ENCODE measurements around the gene ROM1.

The ROM1 gene

DNA sequence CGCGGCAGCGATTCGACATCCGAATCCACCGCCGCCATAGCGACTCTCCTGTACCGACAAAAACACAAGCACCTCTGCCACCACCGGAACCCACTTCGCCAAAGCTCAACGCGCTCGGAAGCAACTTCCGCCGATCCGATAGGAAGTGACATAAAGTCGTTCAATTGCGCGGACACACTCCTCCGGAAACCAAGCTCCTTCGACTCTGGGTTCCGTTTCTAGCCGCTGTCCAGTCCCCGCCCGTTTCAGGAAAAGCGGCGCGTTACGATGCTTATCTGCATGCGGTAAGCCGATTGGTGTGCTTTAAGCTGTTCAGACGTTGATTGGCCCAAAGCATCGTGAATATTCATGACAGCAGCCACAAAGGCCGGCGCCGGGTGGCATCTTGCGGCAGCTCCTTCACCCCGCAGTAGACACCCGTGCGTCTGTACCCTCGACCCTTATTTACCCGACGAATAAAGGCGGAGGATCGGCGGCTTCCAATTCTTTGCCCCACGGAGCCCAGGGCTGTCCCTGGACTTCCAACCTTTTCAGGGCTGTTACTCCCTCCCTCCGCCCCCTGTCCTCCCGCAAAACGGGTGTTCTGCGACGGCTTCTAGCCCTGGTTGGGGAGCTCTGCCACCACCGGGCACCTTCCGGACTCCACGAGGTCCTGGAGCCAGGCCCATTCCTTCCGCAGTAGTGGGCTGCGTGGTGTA, 21.5 kb upstream of the ROM1 start, which contains the start of gene TUT1:
TUT1 (minus strand) TSS at position 76 of the 698 bp plus-strand sequence; CDS start at position 38, 38 bp downstream.
- H4K20me1 ChIP-seq (ENCODE audit: insufficient read depth, low read length), result no peaks in the 10 kb centered on the region
- no peaks in the 10 kb centered on the region for H3K9me2 ChIP-seq (replicated peaks; ENCODE audit: insufficient read depth, low read length)
- H3K4me1 ChIP-seq (ENCODE audit: low read length), result peaks cover 15% of the 10 kb centered on the region
- H3K9ac ChIP-seq (ENCODE audit: low read length), result peak within 1 kb of the TSS; percentile 91
- H3K36me3 ChIP-seq (replicated peaks; ENCODE audit: insufficient read depth, low read length), result peaks cover 14% of the 10 kb centered on the region; the same call in 1 of the 2 replicates
- H2AFZ ChIP-seq (ENCODE audit: low read length), result peak within 1 kb of the TSS; percentile 43
- H3K9me3 ChIP-seq (replicated peaks; ENCODE audit: insufficient read depth, low read length), result no peaks in the 10 kb centered on the region
- H3K4me2 ChIP-seq (ENCODE audit: low read depth, low read length), result peak within 1 kb of the TSS; percentile 80
- no peaks in the 10 kb centered on the region for H3K27me3 ChIP-seq (replicated peaks; ENCODE audit: insufficient read depth, low read length)
- H3K4me3 ChIP-seq (ENCODE audit: low read length), result peak within 1 kb of the TSS; percentile 94
- no peak for TF ChIP-seq EZH2phosphoT487 (IDR thresholded peaks at IDR 0.05; ENCODE audit: low read length)
- TF ChIP-seq, protein P1, sequence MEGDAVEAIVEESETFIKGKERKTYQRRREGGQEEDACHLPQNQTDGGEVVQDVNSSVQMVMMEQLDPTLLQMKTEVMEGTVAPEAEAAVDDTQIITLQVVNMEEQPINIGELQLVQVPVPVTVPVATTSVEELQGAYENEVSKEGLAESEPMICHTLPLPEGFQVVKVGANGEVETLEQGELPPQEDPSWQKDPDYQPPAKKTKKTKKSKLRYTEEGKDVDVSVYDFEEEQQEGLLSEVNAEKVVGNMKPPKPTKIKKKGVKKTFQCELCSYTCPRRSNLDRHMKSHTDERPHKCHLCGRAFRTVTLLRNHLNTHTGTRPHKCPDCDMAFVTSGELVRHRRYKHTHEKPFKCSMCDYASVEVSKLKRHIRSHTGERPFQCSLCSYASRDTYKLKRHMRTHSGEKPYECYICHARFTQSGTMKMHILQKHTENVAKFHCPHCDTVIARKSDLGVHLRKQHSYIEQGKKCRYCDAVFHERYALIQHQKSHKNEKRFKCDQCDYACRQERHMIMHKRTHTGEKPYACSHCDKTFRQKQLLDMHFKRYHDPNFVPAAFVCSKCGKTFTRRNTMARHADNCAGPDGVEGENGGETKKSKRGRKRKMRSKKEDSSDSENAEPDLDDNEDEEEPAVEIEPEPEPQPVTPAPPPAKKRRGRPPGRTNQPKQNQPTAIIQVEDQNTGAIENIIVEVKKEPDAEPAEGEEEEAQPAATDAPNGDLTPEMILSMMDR (IDR thresholded peaks at IDR 0.05; ENCODE audit: low read length), result 0 out of 2 replicates have a peak, but pooled peaks have one; percentile 9
- peak; percentile 100 for DNase-seq
- H3K79me2 ChIP-seq (ENCODE audit: low read length), result peaks cover 40% of the 10 kb centered on the region
- peak within 1 kb of the TSS; percentile 83 for H3K27ac ChIP-seq (ENCODE audit: low read length)
- H3F3A ChIP-seq (ENCODE audit: insufficient read depth, low read length), result peaks cover 26% of the 10 kb centered on the region

DNA sequence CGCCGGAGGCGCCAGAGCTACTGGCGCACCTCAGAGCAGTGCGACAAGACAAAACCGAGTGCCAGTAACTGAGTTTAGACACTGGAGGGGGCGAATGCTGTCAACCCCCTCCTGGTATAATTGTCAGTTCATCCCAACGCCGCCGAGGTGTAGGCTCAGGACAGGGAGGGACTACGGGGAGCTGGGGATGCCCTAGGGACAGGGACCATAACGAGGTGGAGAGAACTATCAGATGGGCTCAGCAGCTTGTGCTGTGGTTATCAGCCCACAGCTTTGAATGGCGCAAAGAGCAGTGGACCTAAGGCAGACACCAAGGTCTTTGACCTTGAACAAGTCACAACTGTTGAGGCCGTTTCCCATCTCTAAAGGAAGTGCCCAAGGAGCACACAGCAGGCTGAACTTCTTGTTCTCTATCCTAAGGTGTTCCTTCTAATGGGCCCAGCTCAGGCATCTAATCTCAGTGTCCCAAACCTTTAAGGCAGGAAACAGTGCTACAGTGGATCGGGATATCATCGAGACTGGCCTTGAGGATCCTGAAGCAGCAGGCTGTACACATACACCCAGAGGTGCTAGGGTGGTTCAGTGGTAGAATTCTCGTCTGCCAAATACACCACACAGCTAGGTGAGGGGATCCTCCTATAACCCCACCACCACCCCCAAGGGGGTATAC, 20.8 kb upstream of the ROM1 start:
- H3K4me2 ChIP-seq (ENCODE audit: low read depth, low read length), result peak overlapping the region; percentile 80
- peak overlapping the region; percentile 81 for H3K27ac ChIP-seq (ENCODE audit: low read length)
- no peaks in the 10 kb centered on the region for H3K9me2 ChIP-seq (replicated peaks; ENCODE audit: insufficient read depth, low read length)
- H3K9ac ChIP-seq (ENCODE audit: low read length), result peak overlapping the region; percentile 70
- TF ChIP-seq EZH2phosphoT487 (IDR thresholded peaks at IDR 0.05; ENCODE audit: low read length) (no peak), EZH2 (optimal IDR thresholded peaks at IDR 0.05; ENCODE audit: low read depth, low read length) (no peak)
- TF ChIP-seq, protein P1 (IDR thresholded peaks at IDR 0.05; ENCODE audit: low read length), result no peak; the same call in 1 of the 2 replicates
- no peaks in the 10 kb centered on the region for H3K9me3 ChIP-seq (replicated peaks; ENCODE audit: insufficient read depth, low read length)
- DNase-seq, result no peak
- peaks cover 26% of the 10 kb centered on the region for H3F3A ChIP-seq (ENCODE audit: insufficient read depth, low read length)
- H4K20me1 ChIP-seq (ENCODE audit: insufficient read depth, low read length), result no peaks in the 10 kb centered on the region
- H3K4me3 ChIP-seq (ENCODE audit: low read length), result peak overlapping the region; percentile 58
- peaks cover 43% of the 10 kb centered on the region for H3K79me2 ChIP-seq (ENCODE audit: low read length)
- no peaks in the 10 kb centered on the region for H3K27me3 ChIP-seq (replicated peaks; ENCODE audit: insufficient read depth, low read length)
- H3K4me1 ChIP-seq (ENCODE audit: low read length), result peaks cover 15% of the 10 kb centered on the region
- peaks cover 14% of the 10 kb centered on the region; the same call in 1 of the 2 replicates for H3K36me3 ChIP-seq (replicated peaks; ENCODE audit: insufficient read depth, low read length)
- peak overlapping the region; percentile 29 for H2AFZ ChIP-seq (ENCODE audit: low read length)

DNA sequence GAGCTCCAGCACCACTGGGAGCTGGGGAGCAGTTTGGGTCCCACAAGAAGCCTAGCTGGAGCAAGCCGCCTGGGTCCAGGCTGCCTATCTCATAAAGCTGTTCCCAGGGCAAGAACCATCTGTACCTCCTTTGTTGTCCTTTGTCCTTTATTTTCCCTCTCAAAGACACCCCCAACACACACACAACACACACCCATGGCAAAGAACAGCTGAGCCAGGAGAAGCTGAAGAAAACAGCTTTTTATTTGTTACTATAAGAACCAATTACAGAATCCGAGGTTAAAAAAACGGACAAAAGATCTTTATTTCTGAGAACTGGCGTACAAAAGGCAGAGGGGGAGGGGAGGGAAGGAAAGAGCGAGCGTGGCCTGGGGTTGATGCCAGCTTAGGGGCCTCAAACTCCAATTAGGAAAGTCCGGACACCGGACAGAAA, 20.1 kb upstream of the ROM1 start:
- TF ChIP-seq, protein P1 (IDR thresholded peaks at IDR 0.05; ENCODE audit: low read length), result no peak
- no peak for TF ChIP-seq EZH2phosphoT487 (IDR thresholded peaks at IDR 0.05; ENCODE audit: low read length)
- TF ChIP-seq EZH2 (optimal IDR thresholded peaks at IDR 0.05; ENCODE audit: low read depth, low read length), result no peak
- peak overlapping the region; percentile 58; the same call in 1 of the 2 replicates for H3K4me3 ChIP-seq (ENCODE audit: low read length)

More for the DNA sequence above, 20.1 kb upstream of the ROM1 start:
- H3F3A ChIP-seq (ENCODE audit: insufficient read depth, low read length), result peaks cover 26% of the 10 kb centered on the region
- H3K27me3 ChIP-seq (replicated peaks; ENCODE audit: insufficient read depth, low read length), result no peaks in the 10 kb centered on the region
- H3K79me2 ChIP-seq (ENCODE audit: low read length), result peaks cover 45% of the 10 kb centered on the region
- no peaks in the 10 kb centered on the region for H4K20me1 ChIP-seq (ENCODE audit: insufficient read depth, low read length)
- no peak overlapping the region for H2AFZ ChIP-seq (ENCODE audit: low read length)
- H3K4me2 ChIP-seq (ENCODE audit: low read depth, low read length), result peak overlapping the region; percentile 80
- DNase-seq, result no peak
- peak overlapping the region; percentile 81; the same call in 1 of the 2 replicates for H3K27ac ChIP-seq (ENCODE audit: low read length)
- H3K9me3 ChIP-seq (replicated peaks; ENCODE audit: insufficient read depth, low read length), result no peaks in the 10 kb centered on the region
- H3K4me1 ChIP-seq (ENCODE audit: low read length), result peaks cover 15% of the 10 kb centered on the region
- no peaks in the 10 kb centered on the region for H3K9me2 ChIP-seq (replicated peaks; ENCODE audit: insufficient read depth, low read length)
- peak overlapping the region; percentile 70; the same call in 1 of the 2 replicates for H3K9ac ChIP-seq (ENCODE audit: low read length)
- H3K36me3 ChIP-seq (replicated peaks; ENCODE audit: insufficient read depth, low read length), result peaks cover 17% of the 10 kb centered on the region; the same call in 1 of the 2 replicates

All from MM.1S (cell line).